ENCODE data around the gene KLF4. TPM values are rescaled to one million over a fixed set of nuclear protein-coding genes. Genes with fewer than 3 reads are reported as not detected.

KLF4 gene
- total RNA-seq, 2 experiments from 2014 or later, result 3.4 TPM

- H3K4me3 Mint-ChIP-seq, result no peak overlapping the region
- CTCF ChIA-PET, result no interaction called here
- no peak overlapping the region for H3K27ac Mint-ChIP-seq
- H3K27me3 Mint-ChIP-seq (ENCODE audit: low read depth), result peaks cover 35% of the 10 kb centered on the region
- DNase-seq, result no peak
- peaks cover 7% of the 10 kb centered on the region for H3K4me1 Mint-ChIP-seq (ENCODE audit: low read depth)
- intact Hi-C loops (cut with micrococcal nuclease), result no loop called here
- no peaks in the 10 kb centered on the region for H3K36me3 Mint-ChIP-seq (ENCODE audit: low read depth)
- no peaks in the 10 kb centered on the region for H3K9me3 Mint-ChIP-seq
Observed at GRCh38 chr9:107462691-107463090, 26.9 kb downstream of the KLF4 start.

- CTCF ChIA-PET, result interaction anchor here (0.6 to 1.2 kb wide), 2 partner anchors 35 to 266 kb away, joined by 3 to 4 read pairs; no protein-coding TSS in a partner anchor
- H3K27me3 Mint-ChIP-seq (ENCODE audit: low read depth), result peaks cover 18% of the 10 kb centered on the region
- peaks cover 3% of the 10 kb centered on the region for H3K4me1 Mint-ChIP-seq (ENCODE audit: low read depth)
- DNase-seq, result no peak
- H3K36me3 Mint-ChIP-seq (ENCODE audit: low read depth), result no peaks in the 10 kb centered on the region
- H3K9me3 Mint-ChIP-seq, result no peaks in the 10 kb centered on the region
- intact Hi-C loops (cut with micrococcal nuclease), result no loop called here
- no peak overlapping the region for H3K4me3 Mint-ChIP-seq
- H3K27ac Mint-ChIP-seq, result no peak overlapping the region
Observed at GRCh38 chr9:107460153-107461023, 29.2 kb downstream of the KLF4 start.

GRCh38 chr9:107455425-107456135 lies 34.0 kb downstream of the KLF4 start:
- intact Hi-C loops (cut with micrococcal nuclease), result no loop called here
- no peak overlapping the region for H3K4me3 Mint-ChIP-seq
- H3K36me3 Mint-ChIP-seq (ENCODE audit: low read depth), result no peaks in the 10 kb centered on the region
- H3K9me3 Mint-ChIP-seq, result no peaks in the 10 kb centered on the region
- H3K4me1 Mint-ChIP-seq (ENCODE audit: low read depth), result no peaks in the 10 kb centered on the region
- H3K27me3 Mint-ChIP-seq (ENCODE audit: low read depth), result peaks cover 8% of the 10 kb centered on the region
- no peak for DNase-seq
- H3K27ac Mint-ChIP-seq, result no peak overlapping the region
- CTCF ChIA-PET, result no interaction called here

- DNase-seq, result no peak
- Mint-ChIP-seq H3K9me3 (no peaks in the 10 kb centered on the region), H3K4me1 (ENCODE audit: low read depth) (no peaks in the 10 kb centered on the region), H3K27ac (no peak overlapping the region), H3K27me3 (ENCODE audit: low read depth) (peaks cover 8% of the 10 kb centered on the region), H3K36me3 (ENCODE audit: low read depth) (no peaks in the 10 kb centered on the region), H3K4me3 (no peak overlapping the region)
- intact Hi-C loops (cut with micrococcal nuclease), result no loop called here
- CTCF ChIA-PET, result interaction anchor here (0.7 kb wide), 1 partner anchor 292 kb away, joined by 3 read pairs; no protein-coding TSS in a partner anchor
Observed at GRCh38 chr9:107453479-107453878, 36.1 kb downstream of the KLF4 start.

GRCh38 chr9:107447834-107448233 lies 41.7 kb downstream of the KLF4 start:
- Mint-ChIP-seq H3K27ac (no peak overlapping the region), H3K4me1 (ENCODE audit: low read depth) (no peaks in the 10 kb centered on the region), H3K36me3 (ENCODE audit: low read depth) (no peaks in the 10 kb centered on the region), H3K27me3 (ENCODE audit: low read depth) (peaks cover 6% of the 10 kb centered on the region), H3K4me3 (no peak overlapping the region), H3K9me3 (no peaks in the 10 kb centered on the region)
- intact Hi-C loops (cut with micrococcal nuclease), result no loop called here
- DNase-seq, result no peak
- CTCF ChIA-PET, result interaction anchor here (0.6 kb wide), 1 partner anchor 1452 kb away, joined by 3 read pairs; no protein-coding TSS in a partner anchor

GRCh38 chr9:107447081-107447480 lies 42.5 kb downstream of the KLF4 start:
- CTCF ChIA-PET, result no interaction called here
- no peak overlapping the region for H3K4me3 Mint-ChIP-seq
- H3K27ac Mint-ChIP-seq, result no peak overlapping the region
- DNase-seq, result no peak
- no peaks in the 10 kb centered on the region for H3K36me3 Mint-ChIP-seq (ENCODE audit: low read depth)
- no peaks in the 10 kb centered on the region for H3K4me1 Mint-ChIP-seq (ENCODE audit: low read depth)
- H3K9me3 Mint-ChIP-seq, result no peaks in the 10 kb centered on the region
- H3K27me3 Mint-ChIP-seq (ENCODE audit: low read depth), result peaks cover 2% of the 10 kb centered on the region
- intact Hi-C loops (cut with micrococcal nuclease), result no loop called here

GRCh38 chr9:107446491-107446890 lies 43.1 kb downstream of the KLF4 start:
- CTCF ChIA-PET, result no interaction called here
- Mint-ChIP-seq H3K36me3 (ENCODE audit: low read depth) (no peaks in the 10 kb centered on the region), H3K9me3 (no peaks in the 10 kb centered on the region), H3K4me3 (no peak overlapping the region), H3K27me3 (ENCODE audit: low read depth) (peaks cover 2% of the 10 kb centered on the region), H3K27ac (no peak overlapping the region), H3K4me1 (ENCODE audit: low read depth) (no peaks in the 10 kb centered on the region)
- intact Hi-C loops (cut with micrococcal nuclease), result no loop called here
- no peak for DNase-seq

GRCh38 chr9:107443786-107444185 lies 45.8 kb downstream of the KLF4 start:
- intact Hi-C loops (cut with micrococcal nuclease), result no loop called here
- Mint-ChIP-seq H3K36me3 (ENCODE audit: low read depth) (no peaks in the 10 kb centered on the region), H3K9me3 (no peaks in the 10 kb centered on the region), H3K4me3 (no peak overlapping the region), H3K4me1 (ENCODE audit: low read depth) (no peaks in the 10 kb centered on the region), H3K27ac (no peak overlapping the region), H3K27me3 (ENCODE audit: low read depth) (peaks cover 2% of the 10 kb centered on the region)
- DNase-seq, result no peak
- CTCF ChIA-PET, result no interaction called here

- H3K36me3 Mint-ChIP-seq (ENCODE audit: low read depth), result no peaks in the 10 kb centered on the region
- no peak overlapping the region for H3K4me3 Mint-ChIP-seq
- H3K9me3 Mint-ChIP-seq, result no peaks in the 10 kb centered on the region
- H3K27ac Mint-ChIP-seq, result no peak overlapping the region
- intact Hi-C loops (cut with micrococcal nuclease), result no loop called here
- DNase-seq, result no peak
- H3K4me1 Mint-ChIP-seq (ENCODE audit: low read depth), result no peaks in the 10 kb centered on the region
- CTCF ChIA-PET, result no interaction called here
- H3K27me3 Mint-ChIP-seq (ENCODE audit: low read depth), result no peaks in the 10 kb centered on the region
Observed at GRCh38 chr9:107439991-107440456, 49.5 kb downstream of the KLF4 start.

- Mint-ChIP-seq H3K27ac (no peak overlapping the region), H3K36me3 (ENCODE audit: low read depth) (no peaks in the 10 kb centered on the region), H3K4me3 (no peak overlapping the region), H3K9me3 (no peaks in the 10 kb centered on the region), H3K4me1 (ENCODE audit: low read depth) (no peaks in the 10 kb centered on the region), H3K27me3 (ENCODE audit: low read depth) (no peaks in the 10 kb centered on the region)
- CTCF ChIA-PET, result interaction anchor here (1.1 kb wide), 1 partner anchor 13 kb away, joined by 5 read pairs; no protein-coding TSS in a partner anchor
- no peak for DNase-seq
- intact Hi-C loops (cut with micrococcal nuclease), result no loop called here
Observed at GRCh38 chr9:107438211-107439031, 51.1 kb downstream of the KLF4 start.

GRCh38 chr9:107437716-107438115 lies 51.9 kb downstream of the KLF4 start:
- CTCF ChIA-PET, result interaction anchor here (1.1 kb wide), 1 partner anchor 12 kb away, joined by 5 read pairs; no protein-coding TSS in a partner anchor
- DNase-seq, result no peak
- Mint-ChIP-seq H3K9me3 (no peaks in the 10 kb centered on the region), H3K4me3 (no peak overlapping the region), H3K4me1 (ENCODE audit: low read depth) (no peaks in the 10 kb centered on the region), H3K27ac (no peak overlapping the region), H3K36me3 (ENCODE audit: low read depth) (no peaks in the 10 kb centered on the region), H3K27me3 (ENCODE audit: low read depth) (no peaks in the 10 kb centered on the region)
- intact Hi-C loops (cut with micrococcal nuclease), result no loop called here

GRCh38 chr9:107435415-107435814 lies 54.2 kb downstream of the KLF4 start:
- H3K36me3 Mint-ChIP-seq (ENCODE audit: low read depth), result no peaks in the 10 kb centered on the region
- H3K27ac Mint-ChIP-seq, result no peak overlapping the region
- DNase-seq, result no peak
- H3K4me1 Mint-ChIP-seq (ENCODE audit: low read depth), result no peaks in the 10 kb centered on the region
- CTCF ChIA-PET, result no interaction called here
- no peaks in the 10 kb centered on the region for H3K27me3 Mint-ChIP-seq (ENCODE audit: low read depth)
- H3K9me3 Mint-ChIP-seq, result no peaks in the 10 kb centered on the region
- intact Hi-C loops (cut with micrococcal nuclease), result no loop called here
- H3K4me3 Mint-ChIP-seq, result no peak overlapping the region
